D721Med (cell line): Measurements from ENCODE around the gene DOLPP1.

ENCODE experiments used
- DNase-seq: peaks from one replicate; pipeline ENCODE4 v3.0.0; 2011; ENCODE audit warnings: low spot score; ENCODE audit not compliant: insufficient read length
- FAIRE-seq: peaks from 2 replicates; lab custom pipeline; 2011; peaks lifted over from hg19 to GRCh38; lab: Jason Lieb, UNC
- TF ChIP-seq, protein P1 (sequence below): IDR thresholded peaks from 2 replicates; pipeline ENCODE4 v1.5.1; 2012; ENCODE audit warnings: mild to moderate bottlenecking, control low read depth; ENCODE audit not compliant: insufficient read depth; ENCODE audit errors: missing control alignments

DOLPP1 gene

DNA sequence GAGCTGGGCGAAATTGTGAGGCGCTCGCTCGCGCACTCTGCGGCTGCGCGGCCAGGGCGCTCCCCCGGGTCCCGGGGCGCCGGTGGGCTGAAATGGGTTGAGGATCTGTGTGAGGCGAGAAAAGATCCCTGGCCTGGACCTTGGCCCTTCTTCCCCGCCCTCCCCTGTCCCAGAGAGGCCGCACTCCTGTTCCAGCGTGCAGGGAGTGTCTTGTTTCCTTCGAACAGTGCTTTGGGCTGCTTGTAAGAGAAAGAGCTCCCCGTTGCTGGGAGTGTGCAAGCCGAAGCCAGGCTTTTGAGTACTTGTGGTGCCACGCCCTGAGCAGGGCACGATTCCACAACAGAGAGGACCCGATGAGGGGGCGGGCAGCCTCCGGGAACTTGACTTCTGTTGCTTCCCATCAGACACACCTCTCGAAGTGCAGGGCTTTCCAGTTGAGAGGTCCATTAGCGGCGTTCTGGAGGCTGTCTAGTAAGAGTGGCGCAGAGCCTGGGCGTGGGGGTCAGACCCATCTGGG is 535 bp downstream of the DOLPP1 start:
- FAIRE-seq (no peak), DNase-seq (peak; percentile 85)
- TF ChIP-seq, protein P1, sequence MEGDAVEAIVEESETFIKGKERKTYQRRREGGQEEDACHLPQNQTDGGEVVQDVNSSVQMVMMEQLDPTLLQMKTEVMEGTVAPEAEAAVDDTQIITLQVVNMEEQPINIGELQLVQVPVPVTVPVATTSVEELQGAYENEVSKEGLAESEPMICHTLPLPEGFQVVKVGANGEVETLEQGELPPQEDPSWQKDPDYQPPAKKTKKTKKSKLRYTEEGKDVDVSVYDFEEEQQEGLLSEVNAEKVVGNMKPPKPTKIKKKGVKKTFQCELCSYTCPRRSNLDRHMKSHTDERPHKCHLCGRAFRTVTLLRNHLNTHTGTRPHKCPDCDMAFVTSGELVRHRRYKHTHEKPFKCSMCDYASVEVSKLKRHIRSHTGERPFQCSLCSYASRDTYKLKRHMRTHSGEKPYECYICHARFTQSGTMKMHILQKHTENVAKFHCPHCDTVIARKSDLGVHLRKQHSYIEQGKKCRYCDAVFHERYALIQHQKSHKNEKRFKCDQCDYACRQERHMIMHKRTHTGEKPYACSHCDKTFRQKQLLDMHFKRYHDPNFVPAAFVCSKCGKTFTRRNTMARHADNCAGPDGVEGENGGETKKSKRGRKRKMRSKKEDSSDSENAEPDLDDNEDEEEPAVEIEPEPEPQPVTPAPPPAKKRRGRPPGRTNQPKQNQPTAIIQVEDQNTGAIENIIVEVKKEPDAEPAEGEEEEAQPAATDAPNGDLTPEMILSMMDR, result no peak

GRCh38 chr9:129084087-129084486 is 3.2 kb downstream of the DOLPP1 start:
- FAIRE-seq (no peak), DNase-seq (no peak)
- TF ChIP-seq, protein P1, result no peak

- TF ChIP-seq, protein P1, result no peak
- FAIRE-seq, result no peak
- no peak for DNase-seq
Measured at GRCh38 chr9:129089246-129089645, 8.3 kb downstream of the DOLPP1 start.

- no peak for FAIRE-seq
Measured at GRCh38 chr9:129093602-129094386, 12.9 kb downstream of the DOLPP1 start.

GRCh38 chr9:129094387-129095169 is 13.7 kb downstream of the DOLPP1 start:
- no peak for DNase-seq
- TF ChIP-seq, protein P1, result no peak
- FAIRE-seq, result no peak

More at GRCh38 chr9:129093602-129094386, 12.9 kb downstream of the DOLPP1 start:
- no peak for DNase-seq
- TF ChIP-seq, protein P1, result no peak

DNA sequence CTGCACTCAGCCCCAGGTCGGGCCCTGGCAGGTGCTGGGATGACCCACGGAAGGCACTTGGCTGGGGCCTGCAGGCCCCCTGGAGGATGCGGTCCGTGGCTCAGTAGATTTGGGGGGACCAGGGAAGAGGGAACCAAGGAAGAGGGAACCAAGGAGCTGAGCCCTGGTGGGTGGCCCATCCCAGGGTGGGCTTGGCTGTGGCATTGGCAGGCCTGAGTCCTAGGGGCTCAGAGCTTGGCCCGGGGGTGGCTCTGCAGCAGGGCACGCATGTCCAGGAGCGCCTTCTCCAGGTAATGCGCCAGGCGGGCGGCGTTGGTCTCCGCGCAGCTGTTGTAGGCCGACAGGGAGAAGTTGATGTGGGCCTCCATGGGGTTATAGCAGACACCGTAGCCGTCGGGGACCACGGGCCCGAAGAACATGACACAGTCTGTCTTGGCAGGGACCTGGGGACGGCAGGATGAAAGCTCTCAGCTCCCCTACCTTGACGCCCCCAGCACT is 14.3 kb downstream of the DOLPP1 start:
- FAIRE-seq (no peak), DNase-seq (no peak)
- TF ChIP-seq, protein P1, result no peak
